NCI-H748 treated with DMSO at 0.1 percent for 48 hours (cell line): ENCODE results near the gene ZNF738.
"Not testable (repeated sequence)": the region's sequence is repeated elsewhere in the genome, so short reads cannot be mapped to it uniquely, and the experiment has no call there.

Source experiments
- DNase-seq: peaks from one replicate; lab custom pipeline; 2025; lab: John Stamatoyannopoulos, UW

Gene ZNF738

DNA sequence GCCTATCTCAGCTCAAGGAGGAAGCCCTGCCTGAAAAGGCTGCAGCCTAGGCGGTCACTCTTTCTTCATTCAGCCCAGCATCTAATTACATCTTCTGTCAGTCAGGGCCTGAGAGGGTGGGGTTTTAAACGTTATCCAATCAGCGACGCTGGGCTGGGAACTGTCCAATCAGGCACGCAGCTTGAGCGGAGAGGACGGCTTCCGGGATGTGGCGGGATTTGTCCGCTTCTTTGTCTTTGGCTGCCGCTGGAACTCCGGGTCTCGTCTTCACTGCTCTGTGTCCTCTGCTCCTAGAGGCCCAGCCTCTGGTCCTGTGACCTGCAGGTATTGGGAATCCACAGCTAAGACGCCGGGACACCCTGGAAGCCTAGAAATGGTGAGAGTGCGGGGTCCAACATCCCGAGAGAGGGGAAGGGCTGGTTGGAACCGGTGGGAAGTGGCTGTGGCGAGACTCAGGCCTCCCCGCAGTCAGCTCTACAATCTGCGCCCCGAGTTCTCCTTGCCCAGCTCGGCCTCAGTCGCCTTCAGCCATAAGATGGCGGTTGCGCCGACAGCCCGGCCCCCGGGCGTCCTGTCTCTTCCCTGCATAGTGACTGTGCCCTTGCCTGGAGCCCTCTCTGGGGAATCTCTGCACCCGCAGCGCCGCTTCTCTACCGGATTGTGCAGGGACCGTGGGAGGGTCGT is at the start of gene ZNF738:
TSS of gene ZNF738 (plus strand) at position 233 of the 684 bp plus-strand sequence. CDS start at position 374, 141 bp downstream.
- DNase-seq = peak; percentile 88

DNA sequence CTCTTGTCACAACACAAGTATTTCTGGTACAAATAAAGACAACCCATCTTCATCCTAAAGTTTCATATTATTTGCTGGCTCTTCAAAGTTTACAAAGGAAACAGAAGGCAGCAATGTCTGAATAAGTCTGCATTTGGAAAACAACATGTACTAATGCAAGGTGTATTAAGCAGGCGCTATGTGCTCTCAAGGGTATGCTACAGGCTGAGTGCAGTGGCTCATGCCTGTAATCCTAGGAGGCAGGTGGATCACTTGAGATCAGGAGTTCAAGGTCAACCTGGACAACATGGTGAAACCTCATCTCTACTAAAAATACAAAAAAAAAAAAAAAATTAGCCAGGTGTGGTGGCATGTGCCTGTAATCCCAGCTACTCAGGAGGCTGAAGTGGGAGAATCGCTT is 46.0 kb upstream of the ZNF738 start:
- not testable (repeated sequence) for DNase-seq

DNA sequence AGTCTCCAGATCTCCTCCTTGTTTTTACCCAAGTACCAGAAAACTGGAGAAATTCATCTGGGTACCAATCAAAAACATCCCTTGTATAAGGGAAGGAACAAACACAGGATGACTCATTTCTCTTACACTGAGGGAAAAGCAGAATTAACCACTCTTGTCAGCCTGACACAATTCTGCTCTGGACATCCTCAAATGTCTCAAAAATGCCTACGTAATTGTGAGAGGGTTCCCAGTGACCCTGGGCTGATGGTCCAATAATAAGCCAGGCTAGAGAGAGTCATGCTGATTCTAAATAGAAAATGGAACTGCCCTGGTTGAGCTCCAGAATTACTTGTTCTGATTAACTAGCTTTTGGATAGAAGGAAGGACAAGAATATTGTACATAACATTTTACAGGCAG is 44.1 kb upstream of the ZNF738 start:
- DNase-seq = no peak

DNA sequence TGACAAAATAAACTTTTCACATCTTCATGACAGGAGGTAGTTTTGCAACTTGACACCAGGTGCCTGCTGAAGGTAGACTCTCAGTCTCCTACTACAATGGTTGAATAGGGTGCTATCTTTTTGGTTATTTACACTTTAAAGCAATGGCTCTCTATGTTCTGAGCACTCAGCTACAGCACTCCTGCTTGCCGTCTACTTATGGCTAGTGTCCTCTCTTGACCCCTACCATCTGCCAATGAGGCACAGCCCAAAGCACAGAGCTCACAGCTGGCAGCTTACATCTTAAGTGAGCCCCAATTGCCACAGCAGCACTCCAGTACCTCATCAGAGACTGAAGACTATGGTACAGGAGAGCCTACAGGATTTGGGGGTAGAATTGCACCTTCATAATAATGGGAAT is 41.0 kb upstream of the ZNF738 start:
- no peak for DNase-seq

DNA sequence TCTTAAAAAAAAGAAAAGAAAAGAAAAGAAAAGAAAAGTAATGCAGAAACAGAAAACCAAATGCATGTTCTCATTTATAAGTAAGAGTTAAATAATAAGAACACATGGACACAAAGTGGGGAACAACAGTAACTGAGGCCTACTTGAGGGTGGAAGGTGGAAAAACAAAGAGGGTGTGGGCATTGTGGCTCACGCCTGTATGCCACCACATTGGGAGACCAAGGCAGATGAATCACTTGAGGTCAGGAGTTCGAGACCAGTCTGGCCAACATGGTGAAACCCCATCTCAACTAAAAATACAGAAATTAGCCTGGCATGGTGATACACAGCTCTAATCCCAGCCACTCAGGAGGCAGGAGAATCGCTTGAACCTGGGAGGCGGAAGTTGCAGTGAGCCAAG is 37.7 kb upstream of the ZNF738 start:
- DNase-seq = no peak

DNA sequence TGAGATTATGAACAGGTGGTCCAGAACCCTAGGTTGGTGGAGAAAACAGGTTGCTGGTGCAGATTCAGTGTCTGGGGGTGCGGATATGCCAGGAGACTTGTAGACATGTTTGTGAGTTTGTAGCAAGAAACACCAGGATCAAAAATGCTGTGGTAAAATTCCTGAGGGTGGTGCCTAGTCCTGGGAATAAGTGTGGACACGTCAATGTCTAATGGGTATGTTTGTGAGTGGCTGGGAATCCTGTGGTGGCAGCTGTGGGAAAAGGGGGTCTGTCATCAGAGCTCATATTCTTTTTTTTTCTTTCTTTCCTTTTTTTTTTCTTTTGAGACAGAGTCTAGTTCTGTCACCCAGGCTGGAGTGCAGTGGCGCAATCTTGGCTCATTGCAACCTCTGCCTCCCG is 36.8 kb upstream of the ZNF738 start:
- DNase-seq = no peak

DNA sequence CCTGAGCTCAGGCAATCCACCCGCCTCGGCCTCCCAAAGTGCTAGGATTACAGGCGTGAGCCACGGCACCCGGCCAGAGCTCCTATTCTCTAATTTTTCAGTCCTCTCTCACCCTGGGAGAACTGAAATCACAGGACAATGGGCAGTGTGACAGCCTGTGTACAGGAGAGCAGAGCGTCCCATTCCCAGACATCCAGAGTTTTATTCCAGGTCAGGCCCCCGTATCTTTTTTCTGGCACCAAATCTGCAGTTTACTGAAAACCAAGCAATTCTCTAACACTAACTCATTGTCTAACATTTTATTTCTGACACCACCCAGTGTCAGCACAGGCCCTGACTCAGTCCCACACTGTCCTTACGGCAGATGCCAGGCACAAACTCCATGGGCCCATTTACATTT is 36.3 kb upstream of the ZNF738 start:
- no peak for DNase-seq

DNA sequence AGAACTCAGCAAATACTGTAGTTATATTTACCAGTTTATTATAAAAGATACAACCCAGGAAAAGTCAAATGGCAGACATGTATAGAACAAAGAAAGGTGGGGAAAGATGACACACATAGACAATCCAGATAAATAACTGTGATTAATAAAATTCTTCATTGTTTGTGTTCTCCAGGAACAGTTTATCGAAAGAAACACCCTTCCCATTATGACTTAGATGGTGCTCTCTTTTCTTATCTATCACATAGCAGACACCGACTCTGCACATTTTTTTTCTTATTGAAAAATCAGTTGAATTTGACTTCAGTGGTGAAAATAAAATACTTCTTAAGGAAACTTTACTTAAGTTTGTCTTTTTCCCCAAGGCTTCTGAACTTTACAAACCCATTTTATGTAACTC is 35.8 kb upstream of the ZNF738 start:
- no peak for DNase-seq

DNA sequence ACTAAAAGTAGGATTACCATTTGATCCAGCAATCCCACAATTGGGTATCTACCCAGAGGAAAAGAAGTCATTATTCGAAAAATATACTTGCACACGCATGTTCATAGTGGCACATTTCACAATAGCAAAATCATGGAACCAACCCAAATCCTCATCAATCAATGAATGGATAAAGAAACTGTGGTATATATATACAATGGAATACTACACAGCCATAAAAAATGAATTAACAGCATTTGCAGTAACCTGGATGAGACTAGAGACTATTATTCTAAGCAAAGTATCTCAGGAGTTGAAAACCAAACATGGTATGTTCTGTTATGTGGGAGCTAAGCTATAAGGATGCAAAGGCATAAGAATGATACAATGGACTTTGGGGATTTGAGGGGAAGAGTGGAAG is 32.6 kb upstream of the ZNF738 start:
- no peak for DNase-seq

DNA sequence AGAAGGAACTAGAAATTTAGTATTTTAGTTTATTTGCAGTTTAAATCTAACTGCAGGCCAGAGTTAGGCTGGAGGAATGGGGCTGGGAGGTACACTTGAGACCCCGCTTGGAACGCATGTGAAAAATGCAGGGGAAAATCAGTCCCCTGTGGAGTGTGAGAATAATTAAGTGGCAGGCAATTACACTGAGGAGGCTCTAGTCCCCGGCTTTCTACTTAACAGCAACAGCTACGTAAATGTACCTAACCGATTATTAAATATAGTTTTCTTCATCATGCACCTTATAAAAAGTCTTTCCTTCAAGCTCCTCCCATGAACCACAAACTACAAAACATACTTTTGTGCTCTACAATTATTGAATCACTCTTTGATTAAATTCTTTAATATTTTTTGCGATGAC is 30.4 kb upstream of the ZNF738 start:
- DNase-seq = peak; percentile 48

DNA sequence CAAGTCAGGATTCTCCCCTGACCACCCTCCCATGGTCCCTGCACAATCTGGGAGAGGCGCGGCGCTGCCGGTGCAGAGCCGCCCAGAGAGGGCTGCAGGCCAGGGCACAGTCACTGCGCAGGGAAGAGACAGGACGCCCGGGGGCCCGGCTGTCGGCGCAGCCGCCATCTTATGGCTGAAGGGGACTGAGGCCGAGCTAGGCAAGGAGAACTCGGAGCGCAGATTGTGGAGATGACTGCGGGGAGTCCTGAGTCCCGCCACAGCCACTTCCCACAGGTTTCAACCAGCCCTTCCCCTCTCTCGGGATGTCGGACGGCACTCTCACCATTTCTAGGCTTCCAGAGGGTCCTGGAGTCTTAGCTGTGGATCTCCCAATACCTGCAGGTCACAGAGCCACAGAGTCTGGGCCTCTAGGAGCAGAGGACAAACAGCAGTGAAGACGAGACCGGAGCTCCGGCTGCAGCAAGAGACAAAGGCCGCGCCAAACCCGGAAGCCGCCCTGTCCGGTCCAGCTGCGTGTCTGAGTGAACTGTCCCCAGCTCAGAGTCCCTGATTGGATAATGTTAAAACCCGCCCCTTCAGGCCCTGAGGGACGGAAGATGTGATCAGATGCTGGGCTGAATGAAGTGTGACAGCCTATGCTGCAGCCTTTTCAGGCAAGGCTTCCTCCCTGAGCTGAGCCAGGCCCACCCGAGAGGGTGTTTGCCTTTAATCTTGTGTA is 29.8 kb upstream of the ZNF738 start, which contains the start of gene ZNF708:
TSS of gene ZNF708 (minus strand) at position 526 of the 721 bp plus-strand sequence. CDS start at position 328, 198 bp downstream.
- peak; percentile 77 for DNase-seq

DNA sequence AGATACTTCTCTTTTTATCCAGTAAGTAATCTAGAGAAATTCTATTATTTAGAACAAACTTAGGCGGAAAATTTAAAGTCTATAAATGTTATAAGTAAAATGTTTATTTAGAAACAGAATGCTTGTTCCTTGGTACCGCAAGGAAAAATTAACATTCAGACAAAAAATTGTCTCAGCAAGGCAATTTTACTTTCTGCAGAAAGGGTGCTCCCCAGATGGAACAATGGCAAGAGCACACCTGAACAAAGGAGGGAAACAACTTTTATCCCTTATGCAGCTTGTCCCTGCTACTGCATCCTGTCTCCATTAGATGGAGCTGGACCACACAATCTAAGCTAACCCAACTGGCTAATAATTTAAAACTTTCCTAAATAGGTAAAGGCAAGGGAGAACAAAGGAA is 23.1 kb upstream of the ZNF738 start:
- DNase-seq = no peak

DNA sequence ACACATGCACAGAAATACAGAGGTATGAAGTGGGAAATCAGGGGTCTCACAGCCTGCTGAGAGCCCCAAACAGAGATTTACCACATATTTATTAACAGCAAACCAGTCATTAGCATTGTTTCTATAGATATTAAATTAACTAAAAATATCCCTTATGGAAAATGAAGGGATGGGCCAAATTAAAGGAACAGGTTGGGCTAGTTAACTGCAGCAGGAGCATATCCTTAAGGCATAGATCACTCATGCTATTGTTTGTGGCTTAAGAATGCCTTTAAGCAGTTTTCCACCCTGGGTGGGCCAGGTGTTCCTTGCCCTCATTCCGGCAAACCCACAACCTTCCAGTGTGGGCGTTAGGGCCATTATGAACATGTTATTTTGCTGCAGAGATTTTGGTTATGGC is 14.0 kb upstream of the ZNF738 start:
- DNase-seq = not testable (repeated sequence)

DNA sequence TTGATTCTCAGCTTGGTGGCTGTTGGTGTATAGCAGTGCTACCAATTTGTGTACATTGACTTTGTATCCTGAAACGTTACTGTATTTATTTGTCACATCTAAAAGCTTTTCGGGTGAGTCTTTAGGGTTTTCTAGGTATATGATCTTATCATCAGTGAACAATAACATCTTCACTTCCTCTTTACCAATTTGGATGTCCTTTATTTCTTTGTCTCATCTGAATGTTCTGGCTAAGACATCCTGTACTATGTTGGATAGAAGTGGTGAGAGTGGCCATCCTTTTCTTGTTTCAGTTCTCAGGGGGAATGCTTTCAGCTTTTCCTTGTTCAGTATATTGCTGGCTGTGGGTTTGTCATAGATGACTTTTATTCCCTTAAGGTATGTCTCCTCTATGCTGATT is 6.0 kb upstream of the ZNF738 start:
- no peak for DNase-seq

DNA sequence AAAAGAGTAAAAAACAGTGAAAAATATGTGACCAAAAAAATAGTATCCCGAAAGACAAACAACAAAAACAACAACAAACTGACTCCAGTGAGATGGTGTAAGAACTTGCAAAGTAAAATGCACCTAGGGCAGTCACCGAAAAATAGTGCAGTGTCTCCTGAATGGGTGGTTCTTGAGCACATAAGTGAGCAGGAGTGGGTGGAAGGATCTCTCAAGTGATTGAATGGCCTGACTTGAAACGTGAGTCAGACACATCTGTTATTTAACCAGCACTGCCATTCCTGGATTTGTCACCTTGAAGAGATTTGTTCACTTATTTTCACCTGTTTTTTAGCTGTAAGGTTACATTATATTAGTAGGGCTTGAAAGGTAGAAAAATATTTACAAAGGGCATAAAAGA is 3.5 kb downstream of the ZNF738 start:
- no peak for DNase-seq

DNA sequence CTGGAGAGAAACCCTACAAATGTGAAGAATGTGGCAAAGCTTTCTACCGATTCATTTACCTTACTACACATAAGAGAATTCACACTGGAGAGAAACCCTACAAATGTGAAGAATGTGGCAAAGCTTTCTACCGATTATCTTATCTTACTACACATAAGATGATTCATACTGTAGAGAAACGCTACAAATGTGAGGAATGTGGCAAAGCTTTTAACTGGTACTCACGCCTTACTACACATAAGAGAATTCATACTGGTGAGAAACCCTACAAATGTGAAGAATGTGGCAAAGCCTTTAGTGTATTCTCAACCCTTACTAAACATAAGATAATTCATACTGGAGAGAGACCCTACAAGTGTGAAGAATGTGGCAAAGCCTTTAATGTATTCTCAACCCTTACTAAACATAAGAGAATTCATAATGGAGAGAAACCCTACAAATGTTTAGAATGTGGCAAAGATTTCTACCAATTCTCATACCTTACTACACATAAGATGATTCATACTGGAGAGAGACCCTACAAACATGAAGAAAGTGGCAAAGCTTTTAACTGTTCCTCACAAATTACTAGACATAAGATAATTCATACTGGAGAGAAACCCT is 25.3 kb downstream of the ZNF738 start:
- DNase-seq = no peak

DNA sequence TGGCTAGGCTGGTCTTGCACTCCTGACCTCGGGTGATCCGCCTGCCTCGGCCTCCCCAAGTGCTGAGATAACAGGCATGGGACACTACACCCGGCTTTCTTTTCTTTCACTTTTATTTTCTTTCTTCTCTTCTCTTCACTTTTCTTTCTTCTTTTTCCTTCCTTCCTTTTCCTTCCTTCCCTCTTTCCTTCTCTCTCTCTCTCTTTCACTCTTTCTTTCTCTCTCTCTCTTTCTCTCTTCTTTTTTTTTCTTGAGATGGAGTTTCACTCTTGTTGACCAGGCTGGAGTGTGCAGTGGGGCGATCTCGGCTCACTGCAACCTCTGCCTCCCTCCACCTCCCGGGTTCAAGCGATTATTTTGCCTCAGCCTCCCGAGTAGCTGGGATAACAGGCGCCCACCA is 37.3 kb downstream of the ZNF738 start:
- no peak for DNase-seq

DNA sequence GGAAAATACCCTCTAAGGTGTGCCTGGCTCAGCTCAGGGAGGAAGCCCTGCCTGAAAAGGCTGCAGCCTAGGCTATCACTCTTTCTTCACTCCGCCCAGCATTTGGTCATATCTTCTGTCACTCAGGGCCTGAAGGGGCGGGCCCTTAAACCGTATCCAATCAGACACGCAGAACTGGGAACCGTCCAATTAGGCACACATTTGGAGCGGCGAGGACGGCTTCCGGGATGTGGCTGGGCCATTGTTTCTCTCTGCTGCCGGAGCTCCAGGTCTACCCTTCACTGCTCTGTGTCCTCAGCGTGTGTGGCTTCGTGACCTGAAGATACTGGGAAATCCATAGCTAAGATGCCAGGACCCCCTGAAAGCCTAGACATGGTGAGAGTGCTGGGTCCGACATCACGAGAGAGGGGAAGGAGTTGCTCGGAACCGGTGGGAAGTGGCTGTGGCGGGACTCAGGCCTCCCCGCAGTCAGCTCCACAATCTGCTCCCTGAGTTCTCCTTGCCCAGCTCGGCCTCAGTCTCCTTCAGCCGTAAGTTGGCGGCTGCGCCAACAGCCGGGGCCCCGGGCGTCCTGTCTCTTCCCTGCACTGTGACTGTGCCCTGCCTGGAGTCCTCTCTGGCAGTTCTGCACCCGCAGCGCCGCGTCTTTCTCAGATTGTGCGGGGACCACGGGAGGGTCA is 38.2 kb downstream of the ZNF738 start, which contains the start of gene ZNF493:
TSS of gene ZNF493 (plus strand) at position 241 of the 680 bp plus-strand sequence. CDS start at position 346, 105 bp downstream.
- DNase-seq = peak; percentile 91

DNA sequence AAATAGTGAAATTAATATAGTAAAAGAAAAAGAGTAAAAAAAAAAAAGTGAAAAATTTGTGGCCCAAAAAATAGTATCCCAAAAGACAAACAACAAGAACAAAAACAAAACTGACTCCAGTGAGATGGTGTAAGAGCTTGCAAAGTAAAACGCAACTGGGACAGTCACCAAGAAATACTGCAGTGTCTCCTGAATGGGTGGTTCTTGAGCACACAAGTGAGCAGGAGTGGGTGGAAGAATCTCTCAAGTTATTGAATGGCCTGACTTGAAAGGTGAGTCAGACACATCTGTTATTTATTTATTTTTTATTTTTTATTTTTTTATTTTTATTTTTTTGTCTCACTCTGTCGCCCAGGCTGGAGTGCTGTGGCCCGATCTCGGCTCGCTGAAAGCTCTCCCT is 40.1 kb downstream of the ZNF738 start:
- DNase-seq = no peak

DNA sequence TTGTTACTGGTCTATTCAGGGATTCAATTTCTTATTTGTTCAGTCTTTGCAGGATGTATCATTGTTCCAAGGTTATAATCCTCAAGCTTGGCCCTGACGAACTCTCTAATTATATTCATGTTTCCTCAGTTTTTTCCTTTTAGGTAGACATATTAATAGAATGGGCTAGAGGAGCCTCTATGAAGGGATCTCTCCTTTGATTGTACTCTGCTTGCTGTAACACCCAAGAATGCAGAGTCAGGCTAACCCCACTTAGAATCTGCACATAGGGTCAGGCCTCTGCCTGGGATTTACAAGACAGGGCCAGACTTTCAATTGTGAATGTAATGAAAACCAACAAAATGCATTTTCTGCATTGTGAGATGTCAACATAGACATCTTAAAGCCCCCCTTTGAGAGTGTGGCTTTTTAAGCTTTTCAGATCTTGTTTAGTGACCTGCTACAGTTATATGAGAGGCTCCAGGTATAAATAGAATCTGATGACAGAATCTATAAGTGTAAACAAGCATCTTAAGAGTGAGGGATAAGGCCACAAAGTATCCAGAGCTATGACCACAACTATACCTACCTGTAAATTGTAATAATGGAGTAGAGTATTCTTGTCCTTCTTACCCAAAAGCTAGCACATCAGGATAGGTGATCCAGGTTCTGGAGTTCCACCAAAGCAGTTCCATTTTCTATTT is 43.6 kb downstream of the ZNF738 start:
- no peak for DNase-seq

DNA sequence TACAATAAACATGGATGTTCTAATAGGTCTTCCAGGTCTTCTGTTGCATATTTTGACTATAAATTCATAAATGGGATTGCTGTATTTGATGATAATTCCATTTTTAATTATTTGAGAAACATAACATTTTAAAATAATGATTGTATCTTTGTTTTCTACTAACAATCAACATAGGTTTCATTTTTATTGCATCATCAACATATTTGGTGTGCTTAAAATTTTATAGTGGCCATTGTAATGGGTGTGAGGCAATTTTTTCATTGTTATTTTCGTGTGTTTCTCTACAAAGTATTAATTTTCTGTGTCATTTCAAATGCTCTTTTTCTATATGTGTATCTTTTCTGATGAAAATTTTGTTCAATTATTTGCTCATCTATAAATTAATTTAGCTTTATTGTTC is 51.4 kb downstream of the ZNF738 start:
- no peak for DNase-seq

DNA sequence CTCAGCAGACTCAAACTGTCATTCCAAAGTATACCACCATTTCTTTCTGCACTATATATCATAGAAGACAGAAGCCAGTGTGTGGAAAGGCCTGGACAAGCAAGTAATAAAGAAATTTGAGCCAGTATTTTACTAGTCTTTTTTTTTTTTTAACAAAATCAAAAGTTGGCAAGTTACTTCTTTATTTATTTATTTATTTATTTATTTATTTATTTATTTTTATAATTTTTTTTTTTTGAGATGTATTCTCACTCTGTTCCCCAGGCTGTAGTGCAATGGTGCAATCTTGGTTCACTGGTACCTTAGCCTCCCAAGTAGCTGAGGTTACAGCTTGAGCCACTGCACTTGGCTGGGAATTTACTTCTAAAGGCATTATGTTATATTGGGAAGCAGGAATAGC is 63.4 kb downstream of the ZNF738 start:
- DNase-seq = no peak
